ENCODE results near the gene CBLB.
A peak's percentile ranks its signal among the peaks of the same experiment; 100 is the strongest.

Gene CBLB

DNA sequence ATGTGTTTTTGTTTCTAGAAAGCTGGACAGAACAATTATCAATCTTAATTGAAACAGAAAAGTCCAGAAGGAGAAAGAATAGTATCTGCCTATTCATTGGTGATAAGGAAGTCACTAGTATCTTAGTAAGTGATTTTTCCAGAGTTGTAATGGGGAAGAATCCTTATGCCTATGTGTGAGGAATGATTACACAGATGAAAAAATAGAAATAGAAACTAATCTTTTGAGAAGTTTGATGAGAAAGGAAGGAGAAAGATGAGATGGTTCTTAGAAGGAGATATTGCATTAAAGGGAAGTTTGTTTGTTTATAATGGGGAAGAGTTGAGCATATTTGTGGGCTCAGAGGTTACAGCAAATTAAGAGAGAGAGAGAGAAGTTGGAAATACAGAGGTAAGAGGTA lies 42.7 kb upstream of the CBLB start:
- Histone ChIP-seq H3K27ac (no peak overlapping the region), H3K27me3 (no peaks in the 10 kb centered on the region), H3K36me3 (no peaks in the 10 kb centered on the region), H3K9me3 (peaks cover 0 to 6% (median 5%) of the 10 kb centered on the region in 3 donors), H3K4me1 (peaks cover 0 to 14% (median 6%) of the 10 kb centered on the region in 4 donors), H3K4me3 (no peak overlapping the region)
- DNase-seq = no peak
- intact Hi-C loops (cut with DNase I; ENCODE audit: low total_unique reads) = no loop called here
- TF ChIP-seq, protein P1, sequence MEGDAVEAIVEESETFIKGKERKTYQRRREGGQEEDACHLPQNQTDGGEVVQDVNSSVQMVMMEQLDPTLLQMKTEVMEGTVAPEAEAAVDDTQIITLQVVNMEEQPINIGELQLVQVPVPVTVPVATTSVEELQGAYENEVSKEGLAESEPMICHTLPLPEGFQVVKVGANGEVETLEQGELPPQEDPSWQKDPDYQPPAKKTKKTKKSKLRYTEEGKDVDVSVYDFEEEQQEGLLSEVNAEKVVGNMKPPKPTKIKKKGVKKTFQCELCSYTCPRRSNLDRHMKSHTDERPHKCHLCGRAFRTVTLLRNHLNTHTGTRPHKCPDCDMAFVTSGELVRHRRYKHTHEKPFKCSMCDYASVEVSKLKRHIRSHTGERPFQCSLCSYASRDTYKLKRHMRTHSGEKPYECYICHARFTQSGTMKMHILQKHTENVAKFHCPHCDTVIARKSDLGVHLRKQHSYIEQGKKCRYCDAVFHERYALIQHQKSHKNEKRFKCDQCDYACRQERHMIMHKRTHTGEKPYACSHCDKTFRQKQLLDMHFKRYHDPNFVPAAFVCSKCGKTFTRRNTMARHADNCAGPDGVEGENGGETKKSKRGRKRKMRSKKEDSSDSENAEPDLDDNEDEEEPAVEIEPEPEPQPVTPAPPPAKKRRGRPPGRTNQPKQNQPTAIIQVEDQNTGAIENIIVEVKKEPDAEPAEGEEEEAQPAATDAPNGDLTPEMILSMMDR (IDR thresholded peaks at IDR 0.05) = no peak

DNA sequence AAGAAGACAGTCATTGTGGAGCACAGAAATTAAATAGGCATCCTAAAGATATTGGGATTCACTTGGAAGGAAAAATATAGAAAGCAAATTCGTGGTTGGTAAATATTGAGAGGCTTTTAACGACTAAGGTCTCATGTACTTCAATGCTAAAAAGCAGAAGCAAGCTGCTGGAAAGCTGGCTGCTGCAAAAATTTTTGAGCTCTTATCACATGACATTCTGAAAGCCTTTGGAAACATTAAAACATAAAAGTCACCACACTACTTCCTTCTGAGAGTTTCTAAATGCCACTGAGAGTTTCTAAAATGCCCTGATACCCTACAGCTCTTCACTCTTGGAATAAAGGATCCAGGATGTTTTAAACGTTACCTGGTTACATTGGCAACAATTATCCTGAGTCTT lies 39.0 kb upstream of the CBLB start:
- Histone ChIP-seq H3K36me3 (no peaks in the 10 kb centered on the region), H3K4me1 (peaks cover 0 to 40% (median 20%) of the 10 kb centered on the region in 4 donors), H3K4me3 (no peak overlapping the region), H3K27me3 (no peaks in the 10 kb centered on the region), H3K9me3 (no peaks in the 10 kb centered on the region), H3K27ac (peak overlapping the region; percentile 70 to 73)
- TF ChIP-seq, protein P1 (IDR thresholded peaks at IDR 0.05) = no peak
- intact Hi-C loops (cut with DNase I; ENCODE audit: low total_unique reads) = loop anchor here (5.0 kb wide), 1 partner anchor 40 kb away; the partner anchor contains the start of gene CBLB
- DNase-seq = no peak

DNA sequence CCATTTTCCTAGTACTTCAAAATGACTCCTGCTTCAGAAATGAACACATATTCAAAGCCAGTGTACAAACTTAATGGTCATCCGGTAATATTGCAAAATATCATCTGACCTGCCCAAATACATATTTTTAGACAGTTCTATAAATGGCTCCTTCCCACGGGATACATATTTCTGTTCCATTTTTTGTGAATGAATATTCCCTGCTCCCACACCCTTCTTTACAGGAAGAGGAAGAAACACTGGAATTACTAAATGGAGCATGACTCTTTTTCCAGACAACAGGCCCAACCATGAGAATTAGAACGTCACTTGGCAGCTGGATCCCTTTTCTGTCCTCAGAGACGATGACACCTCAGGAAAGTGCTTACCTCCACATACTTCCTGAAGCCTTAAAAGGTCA lies 38.0 kb upstream of the CBLB start:
- Histone ChIP-seq H3K9me3 (no peaks in the 10 kb centered on the region), H3K36me3 (no peaks in the 10 kb centered on the region), H3K27me3 (no peaks in the 10 kb centered on the region), H3K4me1 (peaks cover 0 to 40% (median 20%) of the 10 kb centered on the region in 4 donors), H3K27ac (peak overlapping the region; percentile 70 to 73), H3K4me3 (no peak overlapping the region)
- DNase-seq = peak in 1 of 2 donors; percentile 72
- intact Hi-C loops (cut with DNase I; ENCODE audit: low total_unique reads) = loop anchor here (5.0 kb wide), 1 partner anchor 40 kb away; the partner anchor contains the start of gene CBLB
- TF ChIP-seq, protein P1 (IDR thresholded peaks at IDR 0.05) = no peak

DNA sequence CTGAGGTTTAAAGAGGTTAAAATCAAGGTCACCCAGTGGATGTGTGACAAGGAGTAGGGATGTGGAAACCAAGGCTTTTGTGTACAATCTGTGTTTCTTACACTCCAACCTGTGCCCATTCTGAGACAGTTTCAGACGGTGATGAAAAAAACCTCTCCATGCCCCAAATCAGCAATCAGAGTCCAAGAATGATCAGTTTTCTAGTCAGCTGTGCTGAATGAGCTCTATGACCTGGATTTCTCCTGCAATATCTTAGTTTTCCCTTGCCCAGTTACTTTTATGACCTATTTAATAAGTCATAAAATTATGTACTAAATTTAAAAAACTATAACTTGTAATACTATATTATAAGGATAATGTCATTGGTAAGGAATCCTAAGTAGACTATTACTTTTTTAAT lies 37.5 kb upstream of the CBLB start:
- TF ChIP-seq, protein P1 (IDR thresholded peaks at IDR 0.05) = no peak
- Histone ChIP-seq H3K4me1 (peaks cover 0 to 40% (median 20%) of the 10 kb centered on the region in 4 donors), H3K27ac (peak overlapping the region; percentile 70 to 73), H3K27me3 (no peaks in the 10 kb centered on the region), H3K4me3 (no peak overlapping the region), H3K36me3 (no peaks in the 10 kb centered on the region), H3K9me3 (no peaks in the 10 kb centered on the region)
- intact Hi-C loops (cut with DNase I; ENCODE audit: low total_unique reads) = loop anchor here (5.0 kb wide), 1 partner anchor 39 kb away; the partner anchor contains the start of gene CBLB
- no peak for DNase-seq

DNA sequence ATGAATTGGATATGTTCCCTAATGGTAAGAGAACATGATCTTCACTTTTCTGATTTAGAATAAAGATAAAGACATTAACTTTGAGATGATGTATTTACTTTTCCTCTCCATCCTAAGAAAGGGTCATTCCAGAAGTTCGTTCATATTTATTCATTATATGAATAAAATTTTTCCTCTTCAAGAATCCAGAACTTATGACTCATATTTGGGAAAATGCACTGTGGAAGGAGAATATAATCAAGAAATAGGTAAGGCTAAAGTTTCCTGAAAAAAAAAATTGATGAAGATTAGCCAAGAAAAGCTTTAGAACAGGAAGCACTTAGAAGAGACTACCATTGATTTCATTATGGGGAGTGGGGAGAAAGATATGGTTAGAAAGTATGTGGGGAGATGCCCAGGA lies 36.5 kb upstream of the CBLB start:
- no peaks in the 10 kb centered on the region for H3K27me3 ChIP-seq
- no peak overlapping the region for H3K4me3 ChIP-seq
- intact Hi-C loops (cut with DNase I; ENCODE audit: low total_unique reads) = loop anchor here (5.0 kb wide), 1 partner anchor 38 kb away; the partner anchor contains the start of gene CBLB
- TF ChIP-seq, protein P1 (IDR thresholded peaks at IDR 0.05) = no peak
- peak overlapping the region; percentile 70 to 73 for H3K27ac ChIP-seq
- no peak for DNase-seq
- peaks cover 0 to 40% (median 20%) of the 10 kb centered on the region in 4 donors for H3K4me1 ChIP-seq
- no peaks in the 10 kb centered on the region for H3K36me3 ChIP-seq
- H3K9me3 ChIP-seq = no peaks in the 10 kb centered on the region

Data from tibial artery (tissue), 4 donors.